Progenitor cell of endocrine pancreas (in vitro differentiated cells): ENCODE data around the gene IQCK. TPM values are rescaled to one million over a fixed set of nuclear protein-coding genes. Genes with fewer than 3 reads are reported as not detected.
A peak's percentile ranks its signal among the peaks of the same experiment; 100 is the strongest.

Source experiments
- DNase-seq: peaks from one replicate; pipeline ENCODE4 v3.0.0; 2021; ENCODE audit warnings: low spot score; ENCODE audit not compliant: unreplicated experiment
- H3K27ac Mint-ChIP-seq: 2 replicates; pipeline ENCODE4 v1.8.0; 2021; ENCODE audit warnings: mild to moderate bottlenecking, moderate library complexity, mixed read lengths
- H3K27me3 Mint-ChIP-seq: 2 replicates; pipeline ENCODE4 v1.8.0; 2021; ENCODE audit warnings: mixed read lengths
- H3K36me3 Mint-ChIP-seq: 2 replicates; pipeline ENCODE4 v1.8.0; 2022; ENCODE audit warnings: mixed read lengths; ENCODE audit not compliant: insufficient read depth
- H3K4me1 Mint-ChIP-seq: 2 replicates; pipeline ENCODE4 v1.8.0; 2021; ENCODE audit warnings: low read depth, mixed read lengths
- H3K4me3 Mint-ChIP-seq: 2 replicates; pipeline ENCODE4 v1.8.0; 2021; ENCODE audit warnings: low read depth, mild to moderate bottlenecking, moderate library complexity, mixed read lengths
- H3K9me3 Mint-ChIP-seq: 2 replicates; pipeline ENCODE4 v1.8.0; 2021; ENCODE audit warnings: low read depth, mixed read lengths
- CTCF ChIP-seq: fragments of 200-600 bp; sonication (generic); IDR thresholded peaks from one replicate; pipeline ENCODE4 v1.5.0; 2021; ENCODE audit warnings: antibody characterized with exemption, mild to moderate bottlenecking; ENCODE audit not compliant: unreplicated experiment
- total RNA-seq: library from RNA; stranded (reverse); gene quantifications from 2 replicates; pipeline ENCODE4 v1.2.1, GENCODE V29; 2021

IQCK gene
- total RNA-seq, 1 donor from 2014 or later = 33.2 TPM

- H3K9me3 Mint-ChIP-seq = no peaks in the 10 kb centered on the region
- DNase-seq = no peak
- no peaks in the 10 kb centered on the region for H3K27me3 Mint-ChIP-seq
- H3K4me3 Mint-ChIP-seq = no peak overlapping the region
- no peak for TF ChIP-seq CTCF
- peaks cover 29% of the 10 kb centered on the region for H3K36me3 Mint-ChIP-seq
- H3K4me1 Mint-ChIP-seq = no peaks in the 10 kb centered on the region
- no peak overlapping the region for H3K27ac Mint-ChIP-seq
Observed at GRCh38 chr16:19737306-19738038, 19.4 kb downstream of the IQCK start.

GRCh38 chr16:19741354-19741753 lies 23.3 kb downstream of the IQCK start:
- TF ChIP-seq CTCF = no peak

GRCh38 chr16:19743816-19744159 lies 25.7 kb downstream of the IQCK start:
- no peak for DNase-seq
- H3K4me1 Mint-ChIP-seq = peaks cover 22% of the 10 kb centered on the region
- TF ChIP-seq CTCF = no peak
- H3K36me3 Mint-ChIP-seq = peaks cover 8% of the 10 kb centered on the region
- no peak overlapping the region for H3K4me3 Mint-ChIP-seq
- peak overlapping the region; percentile 79 for H3K27ac Mint-ChIP-seq
- H3K9me3 Mint-ChIP-seq = no peaks in the 10 kb centered on the region
- no peaks in the 10 kb centered on the region for H3K27me3 Mint-ChIP-seq

More at GRCh38 chr16:19741354-19741753, 23.3 kb downstream of the IQCK start:
- no peak overlapping the region for H3K27ac Mint-ChIP-seq
- no peak for DNase-seq
- H3K4me3 Mint-ChIP-seq = no peak overlapping the region
- peaks cover 14% of the 10 kb centered on the region for H3K36me3 Mint-ChIP-seq
- H3K9me3 Mint-ChIP-seq = no peaks in the 10 kb centered on the region
- peaks cover 20% of the 10 kb centered on the region for H3K4me1 Mint-ChIP-seq
- no peaks in the 10 kb centered on the region for H3K27me3 Mint-ChIP-seq

- Mint-ChIP-seq H3K4me3 (no peak overlapping the region), H3K4me1 (peaks cover 31% of the 10 kb centered on the region), H3K27me3 (no peaks in the 10 kb centered on the region), H3K27ac (no peak overlapping the region), H3K36me3 (peaks cover 4% of the 10 kb centered on the region), H3K9me3 (no peaks in the 10 kb centered on the region)
- no peak for DNase-seq
- TF ChIP-seq CTCF = no peak
Observed at GRCh38 chr16:19744670-19745069, 26.6 kb downstream of the IQCK start.

- Mint-ChIP-seq H3K4me1 (peaks cover 31% of the 10 kb centered on the region), H3K27me3 (no peaks in the 10 kb centered on the region), H3K4me3 (no peak overlapping the region), H3K36me3 (peaks cover under 1% of the 10 kb centered on the region), H3K9me3 (no peaks in the 10 kb centered on the region), H3K27ac (no peak overlapping the region)
- no peak for DNase-seq
- no peak for TF ChIP-seq CTCF
Observed at GRCh38 chr16:19745286-19746010, 27.4 kb downstream of the IQCK start.
